ENCODE results near the gene BTBD19. TPM values are rescaled to one million over a fixed set of nuclear protein-coding genes. Genes with fewer than 3 reads are reported as not detected.

The BTBD19 gene
- total and polyA plus RNA-seq, 9 of the 15 experiments (the other 6 are each of a cell fraction or from before 2014, with no cell fraction given): 0.22 to 2.0 (median 0.95) TPM

DNA sequence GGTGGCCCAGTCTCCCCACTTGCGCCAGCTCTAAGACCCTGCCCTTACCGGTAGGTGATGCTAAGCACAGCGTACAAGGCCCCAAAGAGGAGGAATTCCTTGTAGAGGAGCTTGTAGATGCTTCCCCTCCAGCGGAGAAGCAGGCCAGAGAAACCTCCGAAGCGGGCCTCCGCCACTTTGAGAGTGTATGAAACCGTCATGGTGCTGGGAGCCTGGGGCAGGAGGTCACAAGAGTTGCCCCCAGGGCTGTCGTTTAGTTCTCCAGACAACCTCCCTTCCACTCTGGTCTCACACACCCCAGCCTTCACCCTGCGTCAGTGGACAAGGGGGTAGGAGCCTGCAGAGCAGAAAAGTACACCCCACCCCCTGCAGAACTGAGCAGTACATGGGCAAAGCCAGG, 20.8 kb upstream of the BTBD19 start:
- ATAC-seq (no peak), DNase-seq (ENCODE audit: extremely low read depth in 1 of 4, low spot score in 3 of 4) (no peak), FAIRE-seq (no peak)
- no peaks in the 10 kb centered on the region for H3K79me2 ChIP-seq (ENCODE audit: control insufficient read depth, insufficient read depth, low read length)
- H3K9me1 ChIP-seq (ENCODE audit: control insufficient read depth, insufficient read depth, low read length): no peaks in the 10 kb centered on the region
- H3K9me3 ChIP-seq (replicated peaks; ENCODE audit: control insufficient read depth, insufficient read depth, low read depth, low read length): no peaks in the 10 kb centered on the region
- POLR2A ChIA-PET: interaction anchor here (0.7 to 12.0 kb wide), 10 partner anchors 9 to 552 kb away, joined by 3 to 253 read pairs (median 6); partner anchors contain the start of genes BTBD19, MUTYH, RNU5D-1 and RPS8
- 74% methylated on average over 10 of the region's 10 CpGs for WGBS (ENCODE audit: insufficient coverage, low coverage, missing lambda C conversion rate)
- no peak overlapping the region for H3K27ac ChIP-seq (ENCODE audit: extremely low read depth, low read depth, low read length)
- no TSS peak for BruUV-seq (replicated peaks)
- no peaks in the 10 kb centered on the region for H3K36me3 ChIP-seq (ENCODE audit: control insufficient read depth, insufficient read depth, low read length)
- H3K4me1 ChIP-seq (replicated peaks in 1 of 2; ENCODE audit: control insufficient read depth in 2 of 2, insufficient read depth in 2 of 2, low read length in 2 of 2): peaks cover 12 to 23% of the 10 kb centered on the region in 2 experiments; a peak in 4 of 5 replicates
- H2AFZ ChIP-seq (ENCODE audit: low read depth, low read length): no peak overlapping the region
- CTCF ChIA-PET (ENCODE audit: low intra/inter-chr PET ratio): no interaction called here
- H4K20me1 ChIP-seq (replicated peaks; ENCODE audit: control insufficient read depth, insufficient read depth, low read length): no peaks in the 10 kb centered on the region
- H3K9ac ChIP-seq (ENCODE audit: insufficient read depth in 1 of 2, low read depth in 2 of 2, low read length in 2 of 2): peak overlapping the region in 1 of 2 experiments; percentile 18; a peak in 2 of 4 replicates
- intact Hi-C loops (cut with micrococcal nuclease): no loop called here
- no peak overlapping the region for H3K4me2 ChIP-seq (ENCODE audit: insufficient read depth, low read length)
- H3K4me3 ChIP-seq: no peak overlapping the region
- in situ Hi-C loops (cut with MboI): no loop called here
- H3K27me3 ChIP-seq (ENCODE audit: control insufficient read depth in 2 of 2, insufficient read depth in 2 of 2, low read length in 2 of 2): no peaks in the 10 kb centered on the region
- no peak for TF ChIP-seq ZFP30 (CRISPR knock-in tag; IDR thresholded peaks at IDR 0.05; ENCODE audit: borderline replicate concordance)
- TF ChIP-seq ZNF644 (tag; IDR thresholded peaks at IDR 0.05; ENCODE audit: low read depth): no peak
- no peak for TF ChIP-seq MTF1 (CRISPR knock-in tag; IDR thresholded peaks at IDR 0.05; ENCODE audit: borderline replicate concordance)
- no peak for TF ChIP-seq MECOM (CRISPR knock-in tag; IDR thresholded peaks at IDR 0.05)
- TF ChIP-seq ELF4 (CRISPR knock-in tag; IDR thresholded peaks at IDR 0.05): no peak
- TF ChIP-seq, protein P1, sequence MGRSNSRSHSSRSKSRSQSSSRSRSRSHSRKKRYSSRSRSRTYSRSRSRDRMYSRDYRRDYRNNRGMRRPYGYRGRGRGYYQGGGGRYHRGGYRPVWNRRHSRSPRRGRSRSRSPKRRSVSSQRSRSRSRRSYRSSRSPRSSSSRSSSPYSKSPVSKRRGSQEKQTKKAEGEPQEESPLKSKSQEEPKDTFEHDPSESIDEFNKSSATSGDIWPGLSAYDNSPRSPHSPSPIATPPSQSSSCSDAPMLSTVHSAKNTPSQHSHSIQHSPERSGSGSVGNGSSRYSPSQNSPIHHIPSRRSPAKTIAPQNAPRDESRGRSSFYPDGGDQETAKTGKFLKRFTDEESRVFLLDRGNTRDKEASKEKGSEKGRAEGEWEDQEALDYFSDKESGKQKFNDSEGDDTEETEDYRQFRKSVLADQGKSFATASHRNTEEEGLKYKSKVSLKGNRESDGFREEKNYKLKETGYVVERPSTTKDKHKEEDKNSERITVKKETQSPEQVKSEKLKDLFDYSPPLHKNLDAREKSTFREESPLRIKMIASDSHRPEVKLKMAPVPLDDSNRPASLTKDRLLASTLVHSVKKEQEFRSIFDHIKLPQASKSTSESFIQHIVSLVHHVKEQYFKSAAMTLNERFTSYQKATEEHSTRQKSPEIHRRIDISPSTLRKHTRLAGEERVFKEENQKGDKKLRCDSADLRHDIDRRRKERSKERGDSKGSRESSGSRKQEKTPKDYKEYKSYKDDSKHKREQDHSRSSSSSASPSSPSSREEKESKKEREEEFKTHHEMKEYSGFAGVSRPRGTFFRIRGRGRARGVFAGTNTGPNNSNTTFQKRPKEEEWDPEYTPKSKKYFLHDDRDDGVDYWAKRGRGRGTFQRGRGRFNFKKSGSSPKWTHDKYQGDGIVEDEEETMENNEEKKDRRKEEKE (IDR thresholded peaks at IDR 0.05; ENCODE audit: borderline replicate concordance in 1 of 2, control insufficient read depth in 1 of 2, low read depth in 2 of 2, low read length in 1 of 2): no peak
- TF ChIP-seq, protein P2, sequence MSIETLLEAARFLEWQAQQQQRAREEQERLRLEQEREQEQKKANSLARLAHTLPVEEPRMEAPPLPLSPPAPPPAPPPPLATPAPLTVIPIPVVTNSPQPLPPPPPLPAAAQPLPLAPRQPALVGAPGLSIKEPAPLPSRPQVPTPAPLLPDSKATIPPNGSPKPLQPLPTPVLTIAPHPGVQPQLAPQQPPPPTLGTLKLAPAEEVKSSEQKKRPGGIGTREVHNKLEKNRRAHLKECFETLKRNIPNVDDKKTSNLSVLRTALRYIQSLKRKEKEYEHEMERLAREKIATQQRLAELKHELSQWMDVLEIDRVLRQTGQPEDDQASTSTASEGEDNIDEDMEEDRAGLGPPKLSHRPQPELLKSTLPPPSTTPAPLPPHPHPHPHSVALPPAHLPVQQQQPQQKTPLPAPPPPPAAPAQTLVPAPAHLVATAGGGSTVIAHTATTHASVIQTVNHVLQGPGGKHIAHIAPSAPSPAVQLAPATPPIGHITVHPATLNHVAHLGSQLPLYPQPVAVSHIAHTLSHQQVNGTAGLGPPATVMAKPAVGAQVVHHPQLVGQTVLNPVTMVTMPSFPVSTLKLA (conservative IDR thresholded peaks at IDR 0.05): no peak
- no peak for TF ChIP-seq NBN (IDR thresholded peaks at IDR 0.05; ENCODE audit: low read depth)
- TF ChIP-seq MCM5 (IDR thresholded peaks at IDR 0.05; ENCODE audit: low read depth): no peak
- TF ChIP-seq, protein P3, sequence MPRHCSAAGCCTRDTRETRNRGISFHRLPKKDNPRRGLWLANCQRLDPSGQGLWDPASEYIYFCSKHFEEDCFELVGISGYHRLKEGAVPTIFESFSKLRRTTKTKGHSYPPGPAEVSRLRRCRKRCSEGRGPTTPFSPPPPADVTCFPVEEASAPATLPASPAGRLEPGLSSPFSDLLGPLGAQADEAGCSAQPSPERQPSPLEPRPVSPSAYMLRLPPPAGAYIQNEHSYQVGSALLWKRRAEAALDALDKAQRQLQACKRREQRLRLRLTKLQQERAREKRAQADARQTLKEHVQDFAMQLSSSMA (CRISPR knock-in tag; IDR thresholded peaks at IDR 0.05): no peak
- TF ChIP-seq ZNF79 (CRISPR knock-in tag; IDR thresholded peaks at IDR 0.05; ENCODE audit: low read depth): no peak
- TF ChIP-seq, protein P4, sequence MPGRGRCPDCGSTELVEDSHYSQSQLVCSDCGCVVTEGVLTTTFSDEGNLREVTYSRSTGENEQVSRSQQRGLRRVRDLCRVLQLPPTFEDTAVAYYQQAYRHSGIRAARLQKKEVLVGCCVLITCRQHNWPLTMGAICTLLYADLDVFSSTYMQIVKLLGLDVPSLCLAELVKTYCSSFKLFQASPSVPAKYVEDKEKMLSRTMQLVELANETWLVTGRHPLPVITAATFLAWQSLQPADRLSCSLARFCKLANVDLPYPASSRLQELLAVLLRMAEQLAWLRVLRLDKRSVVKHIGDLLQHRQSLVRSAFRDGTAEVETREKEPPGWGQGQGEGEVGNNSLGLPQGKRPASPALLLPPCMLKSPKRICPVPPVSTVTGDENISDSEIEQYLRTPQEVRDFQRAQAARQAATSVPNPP (IDR thresholded peaks at IDR 0.05; ENCODE audit: borderline replicate concordance, insufficient read depth, insufficient read length): no peak
- TF ChIP-seq, protein P5, sequence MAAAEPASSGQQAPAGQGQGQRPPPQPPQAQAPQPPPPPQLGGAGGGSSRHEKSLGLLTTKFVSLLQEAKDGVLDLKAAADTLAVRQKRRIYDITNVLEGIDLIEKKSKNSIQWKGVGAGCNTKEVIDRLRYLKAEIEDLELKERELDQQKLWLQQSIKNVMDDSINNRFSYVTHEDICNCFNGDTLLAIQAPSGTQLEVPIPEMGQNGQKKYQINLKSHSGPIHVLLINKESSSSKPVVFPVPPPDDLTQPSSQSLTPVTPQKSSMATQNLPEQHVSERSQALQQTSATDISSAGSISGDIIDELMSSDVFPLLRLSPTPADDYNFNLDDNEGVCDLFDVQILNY (CRISPR knock-in tag; IDR thresholded peaks at IDR 0.05): no peak
- no peak for TF ChIP-seq DMBX1 (CRISPR knock-in tag; IDR thresholded peaks at IDR 0.05; ENCODE audit: borderline replicate concordance)
- no peak for TF ChIP-seq GABPA (tag; conservative IDR thresholded peaks at IDR 0.05; ENCODE audit: low read depth)

Data from K562 (cell line).